Testis (tissue), 3 donors: ENCODE results near the gene FHAD1. TPM values are rescaled to one million over a fixed set of nuclear protein-coding genes. Genes with fewer than 3 reads are reported as not detected.

Experiments
- DNase-seq: peaks from one replicate; pipeline ENCODE4 v3.0.0-alpha.2; 2019
- H3K27ac ChIP-seq, 2 donors: fragments of 200-600 bp; sonication (generic); one replicate each; pipeline ENCODE4 v1.5.1; 2019
- H3K27me3 ChIP-seq: fragments of 200-600 bp; sonication (generic); one replicate; pipeline ENCODE4 v1.5.1; 2019
- H3K36me3 ChIP-seq: fragments of 200-600 bp; sonication (generic); one replicate; pipeline ENCODE4 v1.5.1; 2017; ENCODE audit warnings: low read depth; ENCODE audit errors: missing control alignments
- H3K4me1 ChIP-seq: fragments of 200-600 bp; sonication (generic); one replicate; pipeline ENCODE4 v1.5.1; 2019
- H3K4me3 ChIP-seq, 2 donors: fragments of 200-600 bp; sonication (generic); one replicate each; pipeline ENCODE4 v1.5.1; 2017 to 2019
- H3K9me3 ChIP-seq: fragments of 200-600 bp; sonication (generic); one replicate; pipeline ENCODE4 v1.5.1; 2017
- POLR2A ChIP-seq: fragments of 450-650 bp; IDR thresholded peaks from one replicate; pipeline ENCODE4 v1.6.1; 2017; ENCODE audit warnings: antibody characterized with exemption, mild to moderate bottlenecking, moderate library complexity
- WGBS, 2 donors: methylation state at CpG; one replicate each; pipeline ENCODE4 v1.1.5; 2018; 5-methylcytosine and 5-hydroxymethylcytosine counted together
- intact Hi-C: fragments of 100-400 bp; cut with DNase I; formaldehyde crosslinking; loops from one replicate; pipeline ENCODE4 v1.15.1; 2023; ENCODE audit warnings: low total_unique reads
- polyA plus RNA-seq: library from polyadenylated mRNA; stranded (reverse); fragments of 350-450 nt; fragmentation: Illumina TruSeq; extraction: RNeasy Lipid Tissue Mini Kit (QIAGEN cat#74804); gene quantifications from one replicate; pipeline ENCODE4 v1.2.3, GENCODE V29; 2014; ENCODE audit warnings: low read depth, low replicate concordance; ENCODE audit not compliant: insufficient read depth
- total RNA-seq, 2 donors: library from RNA; depleted of rRNA; stranded (reverse); fragments of >200 nt; gene quantifications; one replicate each; pipeline ENCODE4 v1.2.3, GENCODE V29; 2016
- TF ChIP-seq, protein P1 (sequence below), 3 experiments: fragments of 450-650 bp in 2 of 3; fragments of 200-600 bp in 1 of 3; sonication (generic) in 1 of 3; IDR thresholded peaks; one replicate each; pipeline ENCODE4 v1.5.1; 2016 to 2019; ENCODE audit warnings: antibody characterized with exemption in 3 of 3, mild to moderate bottlenecking in 2 of 3, moderate library complexity in 1 of 3

The FHAD1 gene
- total and polyA plus RNA-seq, 3 donors from 2014 or later, result 22.0 to 73.3 (median 59.0) TPM

DNA sequence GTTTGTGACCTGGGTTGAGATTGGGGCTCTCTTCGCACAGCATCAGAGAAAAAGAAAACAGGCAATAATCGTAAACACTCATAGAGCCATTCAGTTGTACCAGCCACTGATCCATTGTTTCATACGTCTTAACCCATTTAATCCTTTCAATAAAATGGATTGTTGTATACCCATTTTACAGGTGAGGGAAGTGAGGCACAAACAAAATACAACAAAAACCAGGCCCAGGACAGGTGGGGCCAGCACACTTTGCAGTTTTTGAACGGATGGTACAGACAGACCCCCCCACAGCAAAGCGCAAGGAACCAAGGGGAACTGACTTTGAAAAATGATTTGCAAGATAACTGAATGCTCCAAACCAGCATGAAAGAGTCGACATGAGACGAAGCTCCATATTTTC lies 4.3 kb upstream of the FHAD1 start:
- intact Hi-C loops, result no loop called here
- no peaks in the 10 kb centered on the region for H3K9me3 ChIP-seq

DNA sequence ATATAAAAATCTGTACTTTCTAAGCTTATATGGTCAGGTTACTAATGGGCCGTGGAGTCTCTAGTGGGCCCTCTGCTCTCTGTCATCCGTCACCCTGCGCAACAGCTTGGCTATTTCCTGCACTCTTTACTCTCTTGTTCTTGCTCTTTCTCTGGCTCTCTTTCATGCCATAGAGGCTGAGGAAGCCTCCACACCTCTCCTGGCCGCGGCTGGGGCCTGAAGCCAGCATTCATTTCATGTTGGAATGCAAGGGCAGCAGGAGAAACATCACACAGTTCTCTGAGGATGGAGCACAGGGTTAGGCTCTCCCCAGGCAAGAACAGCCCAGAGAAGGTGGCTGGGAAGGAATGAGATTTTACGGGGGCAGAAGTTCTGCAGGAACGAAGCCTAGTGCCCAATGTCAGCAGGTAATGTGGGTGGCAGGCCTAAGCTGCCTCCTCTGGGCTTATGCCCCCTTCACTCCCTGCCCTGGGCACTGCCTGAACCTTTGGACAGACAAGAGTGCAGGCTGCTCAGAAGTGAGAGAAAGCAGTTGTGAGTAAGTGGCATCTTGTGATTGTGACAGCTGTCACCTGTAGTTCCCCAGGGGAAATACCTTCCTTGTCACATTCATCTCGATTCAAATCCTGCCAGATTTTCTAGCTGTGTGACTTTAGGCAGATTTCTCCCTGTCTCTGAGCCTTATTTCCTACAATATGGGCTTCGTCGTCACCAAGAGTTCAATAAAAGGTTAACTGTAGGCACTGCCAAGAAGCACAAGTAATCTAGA lies 3.6 kb upstream of the FHAD1 start:
- Histone ChIP-seq H3K9me3 (no peaks in the 10 kb centered on the region), H3K27ac (no peak overlapping the region), H3K4me1 (peaks cover 5% of the 10 kb centered on the region), H3K36me3 (no peaks in the 10 kb centered on the region), H3K4me3 (no peak overlapping the region), H3K27me3 (no peaks in the 10 kb centered on the region)
- no peak for TF ChIP-seq POLR2A
- TF ChIP-seq, protein P1, sequence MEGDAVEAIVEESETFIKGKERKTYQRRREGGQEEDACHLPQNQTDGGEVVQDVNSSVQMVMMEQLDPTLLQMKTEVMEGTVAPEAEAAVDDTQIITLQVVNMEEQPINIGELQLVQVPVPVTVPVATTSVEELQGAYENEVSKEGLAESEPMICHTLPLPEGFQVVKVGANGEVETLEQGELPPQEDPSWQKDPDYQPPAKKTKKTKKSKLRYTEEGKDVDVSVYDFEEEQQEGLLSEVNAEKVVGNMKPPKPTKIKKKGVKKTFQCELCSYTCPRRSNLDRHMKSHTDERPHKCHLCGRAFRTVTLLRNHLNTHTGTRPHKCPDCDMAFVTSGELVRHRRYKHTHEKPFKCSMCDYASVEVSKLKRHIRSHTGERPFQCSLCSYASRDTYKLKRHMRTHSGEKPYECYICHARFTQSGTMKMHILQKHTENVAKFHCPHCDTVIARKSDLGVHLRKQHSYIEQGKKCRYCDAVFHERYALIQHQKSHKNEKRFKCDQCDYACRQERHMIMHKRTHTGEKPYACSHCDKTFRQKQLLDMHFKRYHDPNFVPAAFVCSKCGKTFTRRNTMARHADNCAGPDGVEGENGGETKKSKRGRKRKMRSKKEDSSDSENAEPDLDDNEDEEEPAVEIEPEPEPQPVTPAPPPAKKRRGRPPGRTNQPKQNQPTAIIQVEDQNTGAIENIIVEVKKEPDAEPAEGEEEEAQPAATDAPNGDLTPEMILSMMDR (IDR thresholded peaks at IDR 0.05), result no peak
- DNase-seq, result no peak
- intact Hi-C loops, result no loop called here
- WGBS, 2 donors, result 73 to 77% methylated on average over 10 of the region's 10 CpGs

More for the DNA sequence above, 4.3 kb upstream of the FHAD1 start:
- Histone ChIP-seq H3K4me3 (no peak overlapping the region), H3K4me1 (peaks cover 5% of the 10 kb centered on the region), H3K36me3 (no peaks in the 10 kb centered on the region), H3K27me3 (no peaks in the 10 kb centered on the region), H3K27ac (no peak overlapping the region)
- DNase-seq, result no peak
- TF ChIP-seq POLR2A, result no peak
- TF ChIP-seq, protein P1 (IDR thresholded peaks at IDR 0.05), result no peak
- 94 to 95% methylated on average over 7 of the region's 7 CpGs for WGBS, 2 donors

DNA sequence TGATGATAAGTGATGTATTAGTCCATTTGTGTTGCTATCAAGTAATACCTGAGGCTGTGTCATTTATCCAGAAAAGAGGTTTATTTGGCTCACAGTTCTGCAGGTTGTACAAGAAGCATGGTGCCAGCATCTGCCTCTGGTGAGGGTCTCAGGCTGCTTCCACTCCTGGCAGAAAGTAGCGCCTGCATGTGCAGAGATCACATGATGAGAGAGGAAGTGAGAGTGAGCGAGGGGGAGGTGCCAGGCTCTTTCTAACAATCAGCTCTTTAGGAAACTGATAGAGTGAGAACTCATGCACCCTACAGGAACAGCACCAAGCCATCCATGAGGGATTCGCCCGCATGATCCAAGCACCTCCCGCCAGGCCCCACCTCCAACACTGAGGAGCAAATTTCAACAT lies 2.2 kb upstream of the FHAD1 start:
- 82 to 87% methylated on average over 5 of the region's 5 CpGs for WGBS, 2 donors
- DNase-seq, result no peak
- Histone ChIP-seq H3K4me3 (no peak overlapping the region), H3K36me3 (no peaks in the 10 kb centered on the region), H3K9me3 (no peaks in the 10 kb centered on the region), H3K4me1 (peaks cover 5% of the 10 kb centered on the region), H3K27ac (no peak overlapping the region), H3K27me3 (no peaks in the 10 kb centered on the region)
- no peak for TF ChIP-seq POLR2A
- TF ChIP-seq, protein P1 (IDR thresholded peaks at IDR 0.05), result no peak
- intact Hi-C loops, result no loop called here

DNA sequence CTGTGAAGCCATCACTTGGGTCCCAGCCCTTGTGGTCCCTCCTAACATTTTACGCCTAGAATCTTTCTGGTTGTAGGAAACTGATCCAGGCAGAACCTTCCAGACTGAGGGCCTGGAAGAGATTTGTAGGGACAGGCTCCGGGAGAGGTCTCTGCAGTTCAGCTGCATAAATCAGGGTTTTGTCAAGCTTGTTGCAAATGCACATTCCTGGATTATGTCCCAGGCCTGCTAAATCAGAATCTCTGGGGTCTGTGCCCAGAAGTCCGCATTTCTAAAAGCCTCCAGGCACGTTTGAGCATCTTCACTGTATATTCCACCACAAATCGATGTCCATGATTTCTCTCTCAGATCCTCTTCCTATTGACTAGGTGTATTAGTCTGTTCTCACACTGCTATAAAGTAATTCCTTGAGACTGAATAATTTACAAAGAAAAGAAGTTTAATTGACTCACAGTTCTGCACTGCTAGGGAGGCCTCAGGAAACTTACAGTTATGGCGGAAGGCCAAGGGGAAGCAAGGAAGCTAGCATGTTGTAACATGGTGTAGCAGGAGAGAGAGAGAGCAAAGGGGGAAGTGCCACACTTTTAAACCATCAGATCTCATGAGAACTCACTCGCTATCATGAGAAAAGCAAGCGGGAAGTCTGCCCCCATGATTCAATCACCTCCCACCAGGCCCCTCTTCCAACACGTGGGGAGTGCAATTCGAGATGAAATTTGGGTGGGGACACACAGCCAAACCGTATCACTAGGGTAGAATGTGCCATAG lies 1.2 kb upstream of the FHAD1 start:
- intact Hi-C loops, result no loop called here
- Histone ChIP-seq H3K4me1 (peaks cover 5% of the 10 kb centered on the region), H3K27ac (no peak overlapping the region), H3K27me3 (no peaks in the 10 kb centered on the region), H3K4me3 (no peak overlapping the region), H3K9me3 (no peaks in the 10 kb centered on the region), H3K36me3 (no peaks in the 10 kb centered on the region)
- 54 to 67% methylated on average over 11 of the region's 11 CpGs for WGBS, 2 donors
- no peak for TF ChIP-seq POLR2A
- TF ChIP-seq, protein P1 (IDR thresholded peaks at IDR 0.05), result no peak
- no peak for DNase-seq
